SKM-1 treated with dmso at 0.1 percent for 144 hours (cell line): Measurements from ENCODE around the gene TMX3.

Experiments
- DNase-seq: peaks from one replicate; lab custom pipeline; 2025; ENCODE audit not compliant: unreplicated experiment; lab: John Stamatoyannopoulos, UW

TMX3 gene

DNA sequence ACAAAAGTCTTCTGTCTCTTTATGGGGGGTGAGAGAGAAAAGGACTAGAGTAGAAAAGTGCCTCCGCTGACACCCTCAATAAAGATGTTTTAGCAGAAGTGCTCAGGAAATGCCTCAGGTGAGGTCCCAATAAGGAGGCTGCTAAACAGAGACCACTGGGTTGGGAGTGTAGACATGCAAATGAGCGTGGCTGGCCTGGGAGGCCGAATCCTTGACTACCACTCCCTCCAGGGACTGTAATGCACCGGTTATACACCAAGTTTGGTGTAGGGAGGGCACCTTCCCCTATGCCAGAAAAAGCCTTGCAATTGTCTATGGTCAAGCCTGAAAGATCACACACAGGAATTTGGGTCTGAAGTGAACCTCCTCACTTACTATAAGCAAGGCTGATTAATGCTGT lies 1.8 kb downstream of the TMX3 start:
- DNase-seq: no peak

DNA sequence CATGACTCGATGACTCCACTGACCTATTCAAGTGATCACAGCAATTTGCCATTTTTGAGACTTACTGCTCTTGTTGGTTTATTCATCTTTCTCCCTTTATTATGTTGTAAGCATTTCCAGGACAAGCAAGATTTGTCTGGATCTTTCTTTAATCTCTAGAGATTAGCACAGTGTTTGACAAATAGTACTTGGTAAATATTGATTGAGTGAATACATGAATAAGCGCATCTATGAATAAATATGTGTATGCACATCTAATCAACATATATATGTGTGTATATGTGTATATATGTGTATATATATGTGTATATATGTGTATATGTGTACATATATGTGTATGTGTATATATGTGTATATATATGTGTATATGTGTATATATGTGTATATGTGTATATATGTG lies 7.3 kb downstream of the TMX3 start:
- DNase-seq: no peak

DNA sequence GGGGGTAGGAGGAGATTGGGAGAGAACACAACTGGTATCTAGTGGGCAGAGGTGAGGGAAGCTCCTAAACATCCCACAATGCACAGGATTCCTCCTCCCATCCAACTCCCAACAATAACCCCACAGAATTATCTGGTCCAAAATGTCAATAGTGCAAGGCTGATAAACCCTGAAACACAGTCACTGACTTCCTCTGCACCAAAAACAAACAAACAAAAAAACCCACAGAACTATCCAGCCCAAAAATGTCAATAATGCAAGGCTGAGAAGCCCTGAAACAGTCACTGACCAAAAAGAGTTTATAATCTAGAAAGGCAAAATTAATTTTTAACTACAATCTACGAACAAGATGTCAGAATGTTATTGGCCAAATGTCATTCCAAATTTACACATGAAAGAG lies 9.8 kb downstream of the TMX3 start:
- DNase-seq: no peak

DNA sequence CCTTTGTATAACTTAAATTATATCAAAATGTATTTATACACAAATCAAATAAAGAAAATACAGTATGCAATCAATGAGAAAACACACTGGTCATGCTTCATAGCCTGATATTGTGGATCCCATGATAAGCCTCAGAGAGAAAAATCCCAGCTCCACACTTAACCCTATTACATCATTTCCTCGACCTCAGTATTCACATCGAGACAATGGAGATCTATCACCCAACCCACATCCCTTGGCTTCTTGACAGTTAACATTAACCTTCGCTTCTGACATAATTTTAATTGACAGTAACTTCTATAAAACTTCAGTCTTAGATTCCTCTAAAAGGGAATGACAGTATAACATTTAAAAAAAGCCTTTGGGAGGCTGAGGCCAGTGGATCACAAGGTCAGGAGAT lies 11.6 kb downstream of the TMX3 start:
- DNase-seq: no peak

DNA sequence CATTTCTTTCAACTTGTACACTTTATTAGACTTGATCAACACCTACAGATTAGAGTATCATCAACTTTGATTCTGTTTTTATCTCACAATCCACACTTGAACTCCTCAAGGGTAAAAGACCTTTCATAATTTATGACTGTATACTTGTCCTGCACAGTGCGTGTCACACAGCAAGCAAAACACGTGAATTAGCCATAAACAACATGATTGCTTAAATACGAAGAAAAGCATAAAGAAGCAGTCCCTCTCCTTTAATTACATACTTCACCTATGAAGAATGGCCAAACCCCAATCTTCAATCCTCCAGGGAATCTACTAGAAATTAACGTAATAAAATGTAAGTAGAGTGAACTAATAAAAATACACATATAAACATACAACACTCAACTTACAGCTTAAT lies 13.6 kb downstream of the TMX3 start:
- no peak for DNase-seq

DNA sequence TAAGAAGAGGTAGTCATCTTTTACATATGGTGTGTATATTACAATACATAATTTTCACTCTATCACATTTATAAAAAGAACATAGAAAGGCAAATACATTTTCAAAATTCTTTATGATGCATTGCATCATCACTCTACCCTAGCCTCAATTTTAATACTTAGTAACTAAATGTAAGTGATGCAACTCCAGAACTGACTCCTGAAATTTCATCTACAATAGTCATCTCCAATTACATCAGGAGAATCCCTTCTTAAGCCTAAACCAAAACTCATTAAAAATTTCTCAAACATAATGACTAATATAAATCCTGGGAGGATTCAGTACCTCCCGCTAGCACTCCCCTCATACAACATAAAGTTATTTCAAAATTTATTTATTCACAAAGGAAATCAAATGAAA lies 15.9 kb downstream of the TMX3 start:
- no peak for DNase-seq

DNA sequence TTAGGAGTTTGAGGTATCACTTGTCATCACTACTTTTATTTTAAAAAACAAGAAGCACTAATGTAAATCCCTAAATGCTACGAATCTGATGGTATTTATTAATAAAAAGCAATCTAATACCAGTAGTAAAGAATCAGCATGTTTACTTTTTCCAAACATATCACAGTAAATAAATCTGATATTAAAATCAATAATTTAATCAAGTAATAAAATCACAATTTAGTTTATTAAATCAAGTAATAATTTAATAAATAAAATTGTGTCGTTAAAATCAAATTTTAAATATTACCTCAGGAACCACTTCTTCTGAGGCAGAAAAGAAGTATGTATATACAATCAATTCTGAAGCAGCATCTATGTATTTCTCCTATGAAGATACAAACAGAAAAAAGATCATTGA lies 18.0 kb downstream of the TMX3 start:
- no peak for DNase-seq

DNA sequence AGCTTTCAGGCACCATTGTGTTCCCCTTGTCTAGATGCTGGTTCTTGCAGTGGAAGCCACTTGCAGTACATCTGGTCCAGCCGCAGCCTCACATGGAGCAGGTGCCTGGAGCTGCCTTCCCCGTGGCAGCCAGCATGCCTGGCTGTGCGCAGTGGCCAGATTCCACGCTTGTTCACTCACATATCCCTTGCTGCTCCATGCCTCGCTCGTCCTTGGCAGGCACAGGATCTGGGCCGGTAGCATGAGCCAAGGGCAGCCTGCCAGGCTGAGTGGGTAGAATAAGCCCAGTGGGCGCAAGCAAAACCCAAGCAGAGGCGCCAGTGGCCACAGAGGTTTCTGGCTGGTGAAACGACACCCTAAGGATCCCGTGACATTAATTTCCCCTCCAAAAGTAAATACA lies 20.6 kb downstream of the TMX3 start:
- no peak for DNase-seq

DNA sequence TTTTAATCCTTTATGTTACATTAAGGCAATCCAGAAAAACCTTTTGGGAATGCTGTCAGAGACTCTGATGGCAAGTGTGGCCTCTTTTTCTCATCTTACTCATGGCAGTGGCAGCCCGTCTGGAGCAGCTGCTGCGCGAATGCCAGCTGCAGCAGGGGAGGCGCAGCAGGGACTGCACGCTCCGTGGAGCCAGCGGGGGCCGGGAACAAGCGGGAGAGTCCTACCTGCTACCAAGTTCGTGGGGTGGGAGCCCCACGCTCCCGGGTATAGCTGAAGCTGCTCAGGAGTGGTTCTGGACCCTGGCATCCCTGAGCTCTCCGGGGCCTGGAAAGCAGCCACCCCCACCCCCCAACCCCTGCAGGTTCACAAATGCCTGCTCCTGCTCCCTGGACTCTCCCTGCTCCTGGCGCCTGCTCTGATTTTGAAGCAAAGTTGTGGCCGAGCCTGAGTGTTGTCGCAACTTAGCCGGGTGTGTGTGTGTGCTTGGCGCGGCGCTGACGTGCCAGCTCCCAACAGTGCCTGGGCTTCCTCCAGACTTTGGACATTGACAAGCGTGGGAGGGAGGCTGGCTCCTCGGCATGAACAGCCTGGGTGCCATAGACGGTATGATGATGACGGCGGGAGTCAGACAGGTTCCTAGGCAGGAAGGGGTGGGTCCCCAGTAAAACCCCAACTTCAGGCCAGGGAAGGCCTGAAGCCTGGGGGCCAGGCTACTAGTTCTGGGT lies 21.7 kb downstream of the TMX3 start:
- DNase-seq: no peak

DNA sequence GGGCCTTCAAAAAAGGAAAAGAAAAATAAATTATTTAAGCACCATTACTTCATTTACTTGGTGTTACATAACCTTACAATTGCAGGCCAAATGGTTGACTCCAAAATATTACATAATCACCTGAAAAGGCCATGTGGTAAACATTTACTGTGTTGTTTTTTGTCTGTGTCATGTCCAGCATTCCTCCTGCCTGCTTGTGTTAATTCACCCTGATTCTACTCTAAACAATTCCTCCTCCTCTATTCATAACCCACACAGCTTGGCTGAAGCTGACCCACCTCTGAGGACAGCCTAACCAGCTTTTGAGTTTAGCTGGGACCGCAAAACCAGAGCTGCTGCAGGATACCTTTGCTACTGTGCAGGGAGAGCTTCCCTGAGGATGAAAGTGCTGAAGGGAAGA lies 35.4 kb downstream of the TMX3 start:
- peak; percentile 8 for DNase-seq

DNA sequence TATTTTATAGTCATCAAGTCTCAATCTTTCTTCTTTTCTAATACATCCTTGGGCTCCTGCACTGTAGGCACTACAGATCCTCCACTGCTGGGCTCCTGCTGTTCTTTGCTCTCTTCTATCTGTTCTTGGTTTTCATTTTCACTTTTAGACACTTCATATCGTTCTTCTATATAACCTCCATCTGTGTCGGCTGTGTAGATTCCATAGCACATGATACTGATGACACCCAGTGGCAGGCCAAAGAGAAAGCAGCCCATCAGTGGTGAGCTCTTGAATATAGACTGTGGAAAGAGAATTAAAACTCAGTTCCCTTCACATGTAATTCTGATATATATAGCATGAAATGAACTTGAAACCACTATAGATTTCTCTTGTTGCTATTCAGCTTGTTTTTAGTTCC lies 38.0 kb downstream of the TMX3 start:
- no peak for DNase-seq

DNA sequence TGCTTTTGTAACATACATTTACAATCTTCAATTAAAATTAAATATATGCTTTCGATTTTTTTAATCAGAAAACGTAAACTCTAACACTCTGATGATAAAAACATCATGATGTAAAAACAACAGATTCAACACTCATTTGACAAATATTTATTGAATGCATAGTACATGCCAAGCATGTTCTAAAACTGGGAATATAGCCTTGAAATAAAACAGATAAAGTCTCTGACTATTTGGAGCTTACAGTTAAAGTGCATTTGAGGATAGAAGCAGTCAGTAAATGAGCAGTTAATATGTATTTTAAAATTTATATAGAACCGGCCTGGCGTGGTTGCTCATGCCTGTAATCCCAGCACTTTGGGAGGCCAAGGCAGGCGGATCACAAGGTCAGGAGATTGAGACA lies 47.8 kb downstream of the TMX3 start:
- no peak for DNase-seq

DNA sequence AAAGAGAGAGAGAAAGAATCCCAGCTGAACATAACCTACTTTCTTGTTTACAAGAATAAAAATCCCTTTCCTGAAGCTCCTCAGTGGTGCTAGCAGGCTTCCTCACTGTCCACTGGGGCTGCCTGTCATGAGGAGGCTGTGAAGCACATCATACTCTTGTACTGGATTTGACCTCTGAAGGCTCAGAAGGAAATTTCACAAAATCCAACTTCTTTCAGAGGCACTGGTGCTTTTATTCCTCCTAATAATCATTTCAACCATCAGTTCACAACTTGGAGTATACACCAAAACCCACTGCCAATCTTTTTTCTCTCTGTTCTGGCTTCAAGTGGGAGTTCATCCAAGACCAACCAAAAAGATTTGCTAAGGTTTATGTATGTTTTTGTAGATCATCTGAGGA lies 48.5 kb downstream of the TMX3 start:
- DNase-seq: no peak

DNA sequence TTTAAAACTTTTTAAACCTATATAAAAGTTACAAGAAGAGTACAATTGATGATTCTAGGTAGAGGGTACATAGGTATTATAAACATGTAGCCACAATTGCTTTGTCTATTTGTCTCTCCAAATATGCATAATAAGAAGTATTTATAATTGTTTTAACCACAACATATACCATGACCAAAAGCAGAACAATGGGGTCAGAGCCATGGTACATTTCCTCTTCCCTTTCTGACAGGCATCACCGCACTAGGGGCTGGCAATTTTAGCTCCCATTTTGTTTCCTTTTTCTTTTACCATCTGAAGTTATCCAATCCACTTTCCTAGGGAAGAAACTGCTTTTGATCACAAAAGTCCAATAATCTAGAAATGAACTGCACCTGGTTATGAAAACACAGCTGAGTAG lies 49.3 kb downstream of the TMX3 start:
- peak; percentile 13 for DNase-seq

DNA sequence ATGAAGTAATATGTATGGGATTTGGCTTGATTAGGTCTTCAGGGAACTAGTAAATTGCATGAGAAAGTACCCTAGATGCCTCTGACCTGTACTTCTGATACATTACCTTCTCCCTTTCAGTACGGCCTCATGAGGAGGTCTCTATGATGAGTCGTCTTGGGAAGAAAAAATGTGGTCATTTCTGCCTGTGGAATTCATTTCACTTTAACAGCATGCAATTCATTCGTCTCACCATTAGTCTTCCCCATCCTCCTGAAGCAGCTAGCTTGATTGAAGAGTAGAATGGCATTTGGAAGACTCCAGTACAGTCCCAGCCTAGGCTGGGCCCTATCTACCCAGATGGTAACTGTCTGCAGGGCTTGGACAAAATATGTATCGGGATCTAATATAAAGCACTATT lies 52.2 kb downstream of the TMX3 start:
- DNase-seq: no peak

DNA sequence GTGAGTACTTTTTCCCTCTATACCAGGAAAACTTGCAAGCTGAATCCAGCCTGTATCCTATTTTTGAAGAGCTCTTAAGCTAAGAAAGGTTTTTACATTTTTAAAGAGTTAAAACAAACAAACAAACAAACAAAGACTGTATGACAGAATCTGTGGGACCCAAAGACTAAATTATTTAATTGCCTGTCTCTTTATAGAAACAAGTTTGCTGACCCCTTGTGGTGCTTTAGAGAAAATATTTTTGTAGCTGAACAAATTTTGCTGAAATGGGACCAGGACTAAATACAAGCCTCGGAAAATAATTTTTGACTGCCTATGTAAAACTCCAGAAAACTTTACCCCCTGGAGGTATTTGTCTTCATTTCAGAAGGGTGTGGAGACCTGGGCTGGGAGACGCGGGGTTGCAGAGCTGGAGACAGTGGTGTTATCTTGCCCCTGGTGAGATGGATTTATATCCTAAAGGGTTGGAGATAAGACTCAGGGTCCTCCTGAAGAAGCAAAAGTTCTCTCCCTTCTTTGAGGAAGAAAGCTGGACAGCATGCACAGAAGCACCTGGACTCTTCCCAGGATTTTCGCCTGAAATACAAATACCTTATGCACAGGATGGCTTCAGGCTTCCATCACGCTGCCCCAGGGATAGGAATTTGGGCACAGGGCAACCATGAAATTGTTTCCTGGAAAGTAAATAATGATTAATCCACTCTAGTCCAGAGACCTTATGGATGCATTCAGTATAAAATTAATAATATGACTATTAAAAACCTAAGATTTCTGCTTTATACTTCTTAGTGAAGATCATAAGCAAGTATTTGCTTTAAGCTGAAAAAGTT lies 54.3 kb downstream of the TMX3 start:
- DNase-seq: peak; percentile 36

DNA sequence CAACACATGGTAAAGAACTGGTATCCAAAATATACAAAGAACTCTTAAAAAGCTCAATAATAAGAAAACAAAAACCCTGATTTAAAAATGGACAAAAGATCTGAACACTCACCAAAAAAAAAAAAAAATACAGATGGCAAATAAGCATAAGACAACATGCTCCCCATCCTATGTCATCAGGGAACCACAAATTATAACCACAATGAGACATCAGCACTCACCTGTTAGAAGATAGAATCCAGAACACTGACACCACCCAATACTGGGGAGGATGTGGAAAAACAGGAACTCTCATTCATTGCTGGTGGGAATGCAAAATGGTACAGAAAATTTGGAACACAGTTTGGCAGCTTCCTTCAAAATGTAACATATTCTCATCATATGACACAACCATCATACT lies 66.7 kb downstream of the TMX3 start:
- no peak for DNase-seq

DNA sequence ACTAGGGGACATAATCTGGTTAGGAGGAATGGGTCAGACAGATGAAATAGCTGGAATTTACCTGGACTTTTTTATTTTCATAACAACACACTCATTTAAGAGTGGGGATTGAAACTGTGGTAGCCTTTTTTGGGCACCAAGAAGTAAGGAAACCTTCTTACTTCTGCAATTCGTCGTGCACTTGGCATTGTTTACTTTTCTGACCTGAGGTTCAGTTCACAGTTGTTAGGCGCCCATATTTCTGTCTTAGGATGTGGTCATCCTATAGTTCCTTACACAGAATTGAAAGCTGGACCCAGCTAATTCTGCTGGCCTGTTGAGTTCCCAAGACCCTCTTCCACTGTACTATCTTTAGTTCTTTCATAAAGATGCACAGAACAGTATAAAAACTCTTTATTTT lies 72.9 kb downstream of the TMX3 start:
- no peak for DNase-seq

DNA sequence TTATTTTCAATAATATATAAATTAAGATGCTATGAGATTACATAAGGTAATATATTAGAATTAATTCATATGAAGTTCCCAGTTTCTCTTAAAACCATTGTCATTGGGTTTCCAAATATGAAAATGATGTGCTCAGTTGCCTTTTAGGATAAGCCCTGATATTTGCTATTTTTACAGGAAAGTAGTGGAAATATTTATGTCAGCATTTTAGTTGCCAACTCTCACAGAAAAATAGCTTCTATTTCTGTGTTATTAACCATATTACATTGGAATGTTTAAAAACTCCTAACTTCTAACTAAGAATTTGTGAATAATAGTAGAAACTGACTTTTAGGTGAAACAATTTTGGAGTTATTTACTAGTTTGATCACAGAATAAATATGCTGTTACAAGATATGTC lies 74.0 kb downstream of the TMX3 start:
- no peak for DNase-seq

DNA sequence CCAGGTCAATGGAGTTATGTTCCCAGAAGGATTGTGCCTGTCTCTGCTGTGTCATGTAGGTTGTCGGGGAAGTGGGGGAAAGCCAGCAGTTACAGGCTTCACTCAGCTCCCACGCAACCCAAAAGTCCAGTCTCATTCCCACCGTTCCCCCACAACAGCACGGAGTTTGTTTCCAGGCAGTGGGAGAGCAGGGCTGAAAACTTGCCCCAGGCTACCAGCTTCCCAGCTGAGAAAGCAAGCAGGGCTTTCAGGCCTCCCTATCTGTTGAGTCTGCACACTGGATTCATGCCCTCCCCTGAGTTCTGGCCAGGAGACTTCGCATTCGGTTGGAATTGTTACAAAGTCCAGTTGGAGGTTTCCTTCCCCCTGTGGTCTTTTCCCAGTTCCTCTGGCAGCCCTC lies 76.3 kb downstream of the TMX3 start:
- DNase-seq: no peak

DNA sequence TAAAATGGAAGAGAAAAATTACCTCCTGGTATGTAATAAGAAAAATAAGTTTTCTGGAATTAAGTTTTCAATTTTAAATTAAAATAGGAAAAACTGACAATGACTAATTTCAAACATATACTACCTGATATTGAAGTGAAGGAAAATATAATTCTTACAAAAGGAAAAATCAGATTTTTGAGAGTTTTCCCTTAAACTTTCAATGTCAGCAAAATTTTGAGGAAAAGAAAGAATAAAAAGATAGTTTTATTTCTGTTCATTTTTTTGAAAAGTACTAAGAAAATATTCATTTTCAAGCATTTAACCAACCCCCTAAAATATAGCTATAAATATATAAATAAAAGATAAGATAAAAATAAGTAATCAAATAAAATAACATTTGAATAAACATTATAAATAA lies 87.1 kb downstream of the TMX3 start:
- DNase-seq: no peak
